GM18868 (cell line): ENCODE results near the gene CSTPP1.
"Not testable (repeated sequence)": the region's sequence is repeated elsewhere in the genome, so short reads cannot be mapped to it uniquely, and the experiment has no call there.

ENCODE experiments used
- ATAC-seq: cut with Tn5 transposase; IDR thresholded peaks from one replicate; pipeline ENCODE4 v1.9.1; 2021; ENCODE audit warnings: mild to moderate bottlenecking, moderate library complexity; ENCODE audit not compliant: unreplicated experiment

Gene CSTPP1

GRCh38 chr11:47189100-47189834 is 252.7 kb downstream of the CSTPP1 start:
- ATAC-seq, result no peak

DNA sequence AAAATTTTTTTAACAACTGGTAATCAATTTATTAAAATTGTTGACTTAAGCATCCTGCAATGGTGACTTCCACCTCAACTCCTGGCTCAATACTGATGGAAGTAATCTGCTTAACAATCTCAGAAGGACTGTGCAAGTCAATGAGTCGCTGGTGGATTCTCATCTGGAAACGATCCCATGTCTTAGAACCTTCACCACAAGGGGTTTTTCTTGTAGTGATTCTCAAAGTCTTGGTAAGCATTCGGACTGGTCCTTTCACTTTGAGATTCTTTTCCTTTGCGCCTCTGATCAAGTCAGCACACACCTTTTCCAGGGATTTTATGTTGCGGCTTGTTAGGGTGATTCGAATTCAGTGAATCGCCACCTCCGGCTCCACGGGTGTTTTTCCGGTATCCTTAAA is 254.6 kb downstream of the CSTPP1 start:
- ATAC-seq, result not testable (repeated sequence)

GRCh38 chr11:47192111-47192510 is 255.6 kb downstream of the CSTPP1 start:
- ATAC-seq, result no peak

DNA sequence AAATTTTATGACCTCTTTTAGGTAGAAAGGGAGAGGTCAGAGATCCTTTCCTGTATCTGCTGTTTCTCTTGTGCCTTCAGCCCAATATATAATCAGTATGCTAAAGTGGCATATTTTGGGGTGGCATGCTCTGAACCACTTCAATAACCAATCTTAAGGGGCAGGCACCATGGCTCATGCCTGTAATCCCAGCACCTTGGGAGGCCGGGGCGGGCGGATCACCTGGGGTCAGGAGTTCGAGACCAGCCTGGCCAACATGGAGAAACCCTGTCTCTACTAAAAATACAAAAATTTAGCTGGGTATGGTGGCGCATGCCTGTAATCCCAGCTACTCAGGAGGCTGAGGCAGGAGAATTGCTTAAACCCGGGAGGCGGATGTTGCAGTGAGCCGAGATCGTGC is 261.6 kb downstream of the CSTPP1 start:
- ATAC-seq, result not testable (repeated sequence)

GRCh38 chr11:47201015-47201414 is 264.5 kb downstream of the CSTPP1 start:
- ATAC-seq, result no peak

GRCh38 chr11:47202576-47202975 is 266.0 kb downstream of the CSTPP1 start:
- ATAC-seq, result no peak

GRCh38 chr11:47204637-47204989 is 268.1 kb downstream of the CSTPP1 start:
- no peak for ATAC-seq

DNA sequence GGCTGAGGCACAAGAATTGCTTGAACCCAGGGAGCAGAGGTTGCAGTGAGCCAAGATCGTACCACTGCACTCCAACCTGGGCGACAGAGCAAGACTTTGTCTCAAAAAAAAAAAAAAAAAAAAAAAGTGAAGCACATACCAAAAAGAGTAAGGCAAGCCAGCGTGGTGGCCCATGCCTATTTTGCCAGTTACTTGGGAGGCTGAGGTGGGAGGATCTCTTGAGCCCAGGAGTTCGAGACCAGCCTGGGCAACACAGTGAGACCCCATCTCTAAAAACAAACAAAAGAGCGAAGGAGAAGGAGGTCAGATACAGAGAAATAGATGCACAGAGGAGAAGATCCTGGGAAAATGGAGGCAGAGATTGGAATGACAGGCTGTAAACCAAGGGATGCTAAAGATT is 270.0 kb downstream of the CSTPP1 start:
- not testable (repeated sequence) for ATAC-seq

- ATAC-seq, result no peak
Observed at GRCh38 chr11:47207459-47207858, 270.9 kb downstream of the CSTPP1 start.

DNA sequence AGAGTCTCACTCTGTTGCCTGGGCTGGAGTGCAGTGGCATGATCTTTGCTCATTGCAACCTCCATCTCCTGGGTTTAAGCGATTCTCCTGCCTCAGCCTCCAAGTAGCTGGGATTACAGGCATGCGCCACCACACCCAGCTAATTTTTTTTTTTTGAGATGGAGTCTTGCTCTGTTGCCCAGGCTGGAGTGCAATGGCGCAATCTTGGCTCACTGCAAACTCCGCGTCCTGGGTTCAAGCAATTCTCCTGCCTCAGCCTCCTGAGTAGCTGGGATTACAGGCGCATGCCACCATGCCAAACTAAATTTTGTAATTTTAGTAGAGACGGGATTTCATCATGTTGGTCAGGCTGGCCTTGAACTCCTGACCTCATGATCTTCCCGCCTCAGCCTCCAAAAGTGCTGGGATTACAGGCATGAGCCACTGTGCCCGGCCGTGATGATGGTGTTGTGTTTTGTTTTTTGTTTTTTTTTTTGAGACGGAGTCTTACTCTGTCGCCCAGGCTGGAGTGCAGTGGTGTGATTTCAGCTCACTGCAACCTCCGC is 271.5 kb downstream of the CSTPP1 start:
- not testable (repeated sequence) for ATAC-seq

GRCh38 chr11:47208628-47209027 is 272.1 kb downstream of the CSTPP1 start:
- no peak for ATAC-seq
